Non-pigmented ciliary epithelial cell (primary cell): ENCODE measurements around the gene FOSB.

Source experiments
- DNase-seq: peaks from one replicate; pipeline ENCODE4 v3.0.0-alpha.2; 2010; ENCODE audit warnings: low read depth

Gene FOSB

DNA sequence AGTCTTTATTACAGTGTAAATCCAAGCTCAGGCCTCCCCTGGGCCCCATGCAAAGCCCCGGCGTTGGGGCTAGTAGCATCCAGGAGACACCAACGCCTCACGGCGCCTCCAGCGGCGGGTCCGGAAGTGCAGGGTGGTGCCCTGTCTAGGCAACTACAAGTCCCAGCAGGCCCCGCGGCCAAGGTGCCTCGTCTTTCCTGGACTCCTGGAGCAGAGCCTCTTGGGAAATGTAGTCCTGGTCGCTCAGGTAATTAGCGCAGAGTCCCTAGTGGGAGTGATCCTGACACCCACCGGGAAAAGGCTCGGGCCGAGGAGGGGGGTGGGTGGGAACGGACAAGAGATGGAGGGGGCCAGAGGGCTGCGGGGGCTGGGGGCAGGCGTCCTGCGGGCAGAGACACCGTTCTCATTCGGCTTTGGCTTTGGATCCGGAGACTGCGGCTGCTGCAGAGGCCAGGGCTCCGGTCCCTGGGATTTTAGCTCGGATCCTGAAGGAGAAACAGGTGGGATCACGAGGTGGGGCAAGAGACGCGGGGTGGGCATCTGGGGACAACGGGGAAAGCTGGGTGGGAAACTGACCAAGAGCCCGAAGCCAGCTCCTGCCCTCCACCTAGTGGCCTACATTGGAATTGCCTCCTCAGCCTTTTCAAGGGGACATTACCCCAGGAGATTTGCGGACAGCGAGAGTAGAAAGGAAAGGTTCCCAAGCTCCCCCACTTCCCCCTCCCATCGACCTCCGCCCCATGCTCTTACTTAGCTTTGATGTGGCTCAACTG lies 17.7 kb downstream of the FOSB start:
- DNase-seq: no peak

GRCh38 chr19:45488708-45489107 lies 20.9 kb downstream of the FOSB start:
- DNase-seq: no peak

- DNase-seq: no peak
Measured at GRCh38 chr19:45489216-45489855, 21.5 kb downstream of the FOSB start.

DNA sequence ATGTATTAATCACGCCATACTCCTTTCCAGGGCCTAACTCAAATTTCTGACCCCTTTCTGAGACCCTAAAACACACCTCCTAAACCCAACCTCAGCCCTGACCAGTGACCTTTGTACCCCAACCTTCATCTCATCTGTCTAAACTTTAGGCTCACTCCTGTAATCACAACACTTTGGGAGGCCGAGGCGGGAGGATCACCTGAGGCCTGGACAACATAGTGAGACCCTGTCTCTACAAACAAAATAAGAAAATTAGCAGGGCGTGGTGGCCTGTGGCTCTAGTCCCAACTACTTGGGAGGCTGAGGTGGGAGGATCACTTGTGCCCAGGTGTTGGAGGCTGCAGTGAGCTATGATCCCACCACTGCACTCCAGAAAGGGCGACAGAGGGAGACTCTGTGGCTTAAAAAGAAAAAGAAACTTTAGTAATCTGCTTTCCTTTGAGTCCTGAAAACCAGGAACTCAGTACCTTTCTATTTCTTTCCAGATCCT lies 24.4 kb downstream of the FOSB start:
- no peak for DNase-seq

DNA sequence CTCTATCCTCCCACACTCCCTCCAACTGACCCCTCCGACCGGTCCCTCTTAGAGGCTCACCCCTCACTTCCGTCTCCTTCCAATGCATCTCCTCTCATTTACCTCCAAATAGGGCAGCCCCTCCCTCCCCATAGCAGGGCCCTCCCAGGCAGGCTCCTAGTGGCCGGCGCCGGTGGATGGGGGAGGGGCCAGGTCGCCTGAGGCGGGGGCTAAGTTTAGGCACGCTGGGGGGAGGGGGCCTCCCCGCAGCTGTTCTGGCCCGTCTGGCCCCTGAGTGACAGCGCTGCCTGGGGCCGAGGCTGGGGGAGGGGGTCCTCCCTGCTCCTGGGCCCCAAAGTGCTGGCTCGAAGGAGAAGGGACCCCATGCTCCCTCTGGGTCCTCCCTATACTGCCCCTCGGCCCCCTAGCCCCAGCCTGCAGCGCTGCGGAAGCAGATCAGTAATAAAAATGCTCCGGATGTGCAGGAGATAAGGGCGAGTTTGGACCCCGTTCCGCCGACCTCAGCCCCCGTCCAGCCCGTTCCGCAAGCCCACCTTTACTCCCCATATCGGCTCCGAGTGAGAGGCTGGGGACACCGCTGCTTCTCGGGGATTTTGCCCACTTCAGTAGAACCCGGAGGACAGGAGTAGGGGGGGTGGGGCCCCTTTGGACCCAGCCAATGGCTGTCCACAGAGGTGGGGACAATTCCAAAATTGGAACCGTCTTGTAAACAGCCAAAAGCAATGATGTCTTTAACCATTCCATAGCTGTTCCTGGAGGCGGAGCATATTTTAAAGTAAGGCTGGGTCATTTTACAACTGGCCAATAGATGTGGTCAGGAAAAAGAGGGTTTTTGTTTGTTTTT lies 25.1 kb downstream of the FOSB start:
- DNase-seq: no peak

GRCh38 chr19:45494261-45494916 lies 26.6 kb downstream of the FOSB start:
- no peak for DNase-seq

- DNase-seq: no peak
Measured at GRCh38 chr19:45495178-45495577, 27.4 kb downstream of the FOSB start.

- DNase-seq: no peak
Measured at GRCh38 chr19:45496349-45496953, 28.7 kb downstream of the FOSB start.

DNA sequence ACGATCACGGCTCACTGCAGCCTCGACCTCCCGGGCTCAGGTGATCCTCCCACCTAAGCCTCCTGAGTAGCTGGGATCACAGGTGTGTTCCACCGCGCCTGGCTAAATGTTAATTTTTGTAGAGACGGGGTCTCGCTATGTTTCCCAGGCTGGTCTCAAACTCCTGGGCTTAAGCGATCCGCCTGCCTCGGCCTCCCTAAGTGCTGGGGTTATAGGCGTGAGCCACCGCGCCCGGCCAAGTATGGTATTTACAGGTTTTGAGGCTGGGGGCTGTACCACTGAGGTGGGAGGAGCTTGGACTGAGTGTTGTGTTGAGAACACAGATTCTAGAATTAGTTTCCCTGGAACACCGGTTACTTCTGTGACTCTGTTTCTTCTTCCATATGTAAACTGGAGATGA lies 30.0 kb downstream of the FOSB start:
- DNase-seq: no peak

DNA sequence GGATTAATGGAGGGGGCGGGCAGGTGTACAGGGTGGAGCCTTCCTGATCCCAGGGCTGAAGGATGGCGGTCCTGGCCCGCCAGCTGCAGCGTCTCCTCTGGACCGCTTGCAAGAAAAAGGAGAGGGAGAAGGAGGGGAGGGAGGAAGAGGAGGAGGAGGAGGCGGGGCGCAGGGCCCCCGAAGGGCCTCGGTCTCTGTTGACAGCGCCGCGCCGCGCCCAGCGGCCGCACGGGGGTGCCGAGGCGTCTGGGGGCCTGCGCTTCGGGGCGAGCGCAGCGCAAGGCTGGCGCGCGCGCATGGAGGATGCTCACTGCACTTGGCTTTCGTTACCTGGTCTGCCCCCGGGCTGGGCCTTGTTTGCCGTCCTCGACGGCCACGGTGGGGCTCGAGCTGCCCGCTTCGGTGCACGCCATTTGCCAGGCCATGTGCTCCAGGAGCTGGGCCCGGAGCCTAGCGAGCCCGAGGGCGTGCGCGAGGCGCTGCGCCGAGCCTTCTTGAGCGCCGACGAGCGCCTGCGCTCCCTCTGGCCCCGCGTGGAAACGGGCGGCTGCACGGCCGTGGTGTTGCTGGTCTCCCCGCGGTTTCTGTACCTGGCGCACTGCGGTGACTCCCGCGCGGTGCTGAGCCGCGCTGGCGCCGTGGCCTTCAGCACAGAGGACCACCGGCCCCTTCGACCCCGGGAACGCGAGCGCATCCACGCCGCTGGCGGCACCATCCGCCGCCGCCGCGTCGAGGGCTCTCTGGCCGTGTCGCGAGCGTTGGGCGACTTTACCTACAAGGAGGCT lies 30.8 kb downstream of the FOSB start, which contains the start of gene PPM1N:
Gene PPM1N (plus strand): TSS at position 33 of the 785 bp plus-strand sequence. CDS start 30 bp downstream, at position 63.
- DNase-seq: no peak

DNA sequence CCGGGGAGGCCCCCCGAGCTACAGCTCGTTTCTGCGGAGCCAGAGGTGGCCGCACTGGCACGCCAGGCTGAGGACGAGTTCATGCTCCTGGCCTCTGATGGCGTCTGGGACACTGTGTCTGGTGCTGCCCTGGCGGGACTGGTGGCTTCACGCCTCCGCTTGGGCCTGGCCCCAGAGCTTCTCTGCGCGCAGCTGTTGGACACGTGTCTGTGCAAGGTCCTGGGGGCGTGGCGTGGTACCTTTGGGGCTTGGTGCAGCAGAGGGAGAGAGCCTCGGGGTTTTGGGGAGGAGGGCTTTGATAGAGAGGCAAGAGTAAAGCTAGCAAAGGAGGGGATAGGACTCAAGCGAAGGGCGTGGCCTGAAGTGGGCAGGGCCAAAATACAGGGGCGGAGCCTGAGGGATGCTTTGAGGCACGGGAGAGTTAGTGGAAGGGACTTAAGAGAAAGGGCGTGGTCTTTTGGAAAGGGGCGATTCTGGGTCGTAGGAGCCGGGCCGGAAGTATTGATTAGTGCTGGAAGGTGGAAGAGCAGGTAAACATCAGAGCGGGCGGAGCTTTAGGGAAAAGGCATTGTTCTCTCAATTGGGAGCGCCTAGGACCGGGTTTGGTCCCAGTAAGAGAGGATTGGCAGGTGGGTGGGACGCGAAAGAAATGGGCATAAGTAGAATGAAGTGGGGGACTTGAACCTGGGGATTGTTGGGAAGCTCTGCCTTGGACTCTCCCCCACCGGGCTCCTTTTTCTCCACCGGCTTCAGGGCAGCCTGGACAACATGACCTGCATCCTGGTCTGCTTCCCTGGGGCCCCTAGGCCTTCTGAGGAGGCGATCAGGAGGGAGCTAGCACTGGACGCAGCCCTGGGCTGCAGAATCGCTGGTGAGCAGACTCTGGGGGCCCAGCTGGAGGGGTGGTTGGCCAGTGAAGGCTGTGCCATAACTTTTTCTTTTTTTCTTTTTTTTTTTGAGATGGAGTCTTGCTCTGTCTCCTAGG lies 31.7 kb downstream of the FOSB start:
- no peak for DNase-seq

GRCh38 chr19:45500918-45501729 lies 33.3 kb downstream of the FOSB start:
- DNase-seq: no peak

GRCh38 chr19:45501730-45502014 lies 33.9 kb downstream of the FOSB start:
- DNase-seq: no peak

DNA sequence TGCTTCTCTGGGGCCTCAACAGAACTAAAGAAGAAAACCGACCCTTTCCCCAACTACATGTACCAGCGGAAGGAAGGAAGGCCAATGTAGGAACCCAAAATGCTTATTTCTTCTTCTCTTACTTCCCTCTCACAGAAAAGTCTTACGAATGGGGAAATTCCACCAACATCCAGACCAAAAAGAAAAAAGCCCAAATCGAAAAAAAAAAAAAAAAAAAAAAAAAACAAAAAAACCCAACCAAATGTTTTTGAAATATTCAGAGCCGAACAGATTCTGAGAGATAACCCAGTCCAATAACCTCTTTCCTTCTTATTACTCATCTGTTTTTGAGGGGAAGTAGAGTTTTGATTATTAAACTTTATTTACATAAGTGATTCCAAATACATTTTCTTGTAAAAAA lies 34.3 kb downstream of the FOSB start:
- DNase-seq: no peak

GRCh38 chr19:45503909-45504308 lies 36.1 kb downstream of the FOSB start:
- DNase-seq: no peak

GRCh38 chr19:45505151-45505995 lies 37.6 kb downstream of the FOSB start:
- no peak for DNase-seq

GRCh38 chr19:45505996-45506245 lies 38.1 kb downstream of the FOSB start:
- no peak for DNase-seq

DNA sequence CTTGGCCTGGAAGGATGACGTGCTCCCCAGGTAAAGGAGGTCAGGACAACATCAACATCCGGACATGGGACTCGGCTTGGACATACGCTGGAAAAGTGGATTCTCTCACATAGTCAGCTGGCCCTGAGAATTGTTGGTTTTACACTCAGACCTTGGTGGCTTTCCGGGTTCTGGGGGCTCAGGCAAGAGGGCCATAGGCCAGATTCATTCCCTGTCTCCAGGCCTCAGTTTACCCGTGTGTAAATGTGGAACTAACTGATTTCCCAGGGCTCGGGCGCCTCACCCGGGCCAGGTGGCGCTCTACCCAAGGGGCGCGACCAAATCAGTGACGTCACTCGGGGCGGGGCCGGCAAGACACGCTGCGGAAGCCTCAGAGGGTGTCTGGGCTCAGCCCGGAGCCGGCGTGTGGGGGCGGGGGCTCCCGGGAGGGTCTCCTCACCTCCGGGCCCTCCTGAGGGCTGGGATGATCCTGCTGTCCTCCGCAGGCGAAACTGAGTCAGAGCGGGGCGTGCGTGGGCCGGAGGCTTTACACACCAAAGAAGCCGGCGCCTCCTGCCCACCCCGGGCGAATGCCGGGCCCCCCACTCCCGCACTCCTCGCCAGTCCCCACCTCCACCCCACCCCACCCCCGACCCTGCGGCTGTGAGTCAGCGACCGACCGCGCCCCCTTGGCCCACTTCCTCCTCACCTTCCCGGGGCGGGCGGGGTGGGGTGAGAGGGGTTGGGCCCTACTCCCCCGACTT lies 38.6 kb downstream of the FOSB start:
- DNase-seq: no peak
